K562 (cell line): Measurements from ENCODE around the gene LCE2B. TPM values are rescaled to one million over a fixed set of nuclear protein-coding genes. Genes with fewer than 3 reads are reported as not detected.

ENCODE experiments used
- ATAC-seq: fragments of 200-7000 bp; cut with Tn5 transposase; 3 replicates; pipeline ENCODE4 v1.9.1; 2020; ENCODE audit warnings: moderate library complexity
- BruUV-seq: library from RNA; stranded (reverse); fragments of 400-500 nt; replicated peaks from 2 replicates; lab custom pipeline; 2021; lab: Mats Ljungman, UMichigan
- CTCF ChIA-PET: fragments of 300-600 bp; formaldehyde crosslinking; extraction: SDS; loops from one replicate; lab custom pipeline; 2021; ENCODE audit warnings: low intra/inter-chr PET ratio; lab: Yijun Ruan, JAX
- POLR2A ChIA-PET: fragments of 300-600, 350-650 bp; sonication (Branson Sonifier 250); formaldehyde crosslinking; extraction: SDS; loops from one replicate; lab custom pipeline; 2021; ENCODE audit warnings: antibody characterized with exemption, inconsistent platforms; lab: Yijun Ruan, JAX
- DNase-seq, 4 experiments: peaks; one replicate each; pipeline versions ENCODE4 v3.0.0 to v3.0.0-alpha.2; 2011 to 2018; ENCODE audit warnings: low spot score in 3 of 4, mixed read lengths in 3 of 4; ENCODE audit errors: extremely low read depth in 1 of 4
- FAIRE-seq: peaks from 2 replicates; lab custom pipeline; 2011; peaks lifted over from hg19 to GRCh38; lab: Jason Lieb, UNC
- H2AFZ ChIP-seq: 2 replicates; pipeline ENCODE4 v1.6.0; 2011; ENCODE audit warnings: low read depth, low read length, control low read depth, inconsistent platforms
- H3K27ac ChIP-seq: fragments of 200-600 bp; 3 replicates; pipeline ENCODE4 v1.8.0; 2011; ENCODE audit warnings: low read depth, mild to moderate bottlenecking, control low read depth, inconsistent platforms, low read length, moderate library complexity, mixed read lengths; ENCODE audit errors: extremely low read depth
- H3K27me3 ChIP-seq, 2 experiments: fragments of 300-600 bp in 1 of 2; 2 replicates in 1 of 2; 3 replicates in 1 of 2; pipeline versions ENCODE4 v1.6.0 to v1.8.0; 2011; ENCODE audit warnings: inconsistent platforms in 2 of 2, low read length in 2 of 2, mild to moderate bottlenecking in 1 of 2, mixed read lengths in 1 of 2, moderate library complexity in 1 of 2; ENCODE audit not compliant: control insufficient read depth in 2 of 2, insufficient read depth in 2 of 2
- H3K36me3 ChIP-seq: fragments of 300-600 bp; 3 replicates; pipeline ENCODE4 v1.8.0; 2011; ENCODE audit warnings: mild to moderate bottlenecking, low read length, inconsistent platforms; ENCODE audit not compliant: control insufficient read depth, insufficient read depth
- H3K4me1 ChIP-seq, 2 experiments: fragments of 200-600 bp in 1 of 2; replicated peaks in 1 of 2; 2 replicates in 1 of 2; 3 replicates in 1 of 2; pipeline versions ENCODE4 v1.5.1 to v1.8.0; 2011; ENCODE audit warnings: inconsistent platforms in 2 of 2, low read length in 2 of 2, mild to moderate bottlenecking in 1 of 2, mixed read lengths in 1 of 2, moderate library complexity in 1 of 2; ENCODE audit not compliant: control insufficient read depth in 2 of 2, insufficient read depth in 2 of 2
- H3K4me2 ChIP-seq: 2 replicates; pipeline ENCODE4 v1.6.1; 2011; ENCODE audit warnings: low read length, control low read depth, inconsistent platforms, mixed read lengths; ENCODE audit not compliant: insufficient read depth
- H3K4me3 ChIP-seq: fragments of 200-600 bp; sonication (generic), shearing (Covaris generic); 2 replicates; pipeline ENCODE4 v1.5.1; 2016; ENCODE audit warnings: control low read depth, inconsistent platforms
- H3K79me2 ChIP-seq: fragments of 200-600 bp; 3 replicates; pipeline ENCODE4 v1.8.0; 2011; ENCODE audit warnings: low read length, inconsistent platforms; ENCODE audit not compliant: control insufficient read depth, insufficient read depth
- H3K9ac ChIP-seq, 2 experiments: 2 replicates each; pipeline versions ENCODE4 v1.6.0 to v1.6.1; 2011; ENCODE audit warnings: low read depth in 2 of 2, low read length in 2 of 2, control low read depth in 1 of 2, inconsistent platforms in 1 of 2, mild to moderate bottlenecking in 1 of 2, mixed read lengths in 1 of 2; ENCODE audit not compliant: insufficient read depth in 1 of 2
- H3K9me1 ChIP-seq: one replicate; pipeline ENCODE4 v1.6.0; 2011; ENCODE audit warnings: inconsistent platforms, mild to moderate bottlenecking, low read length, moderate library complexity; ENCODE audit not compliant: control insufficient read depth, insufficient read depth
- H3K9me3 ChIP-seq: replicated peaks from 2 replicates; pipeline ENCODE4 v1.5.1; 2011; ENCODE audit warnings: low read depth, low read length, inconsistent platforms; ENCODE audit not compliant: control insufficient read depth, insufficient read depth
- H4K20me1 ChIP-seq: replicated peaks from 2 replicates; pipeline ENCODE4 v1.6.1; 2011; ENCODE audit warnings: low read length, inconsistent platforms, mixed read lengths; ENCODE audit not compliant: control insufficient read depth, insufficient read depth
- CAMTA2 ChIP-seq: fragments of 250-450 bp; sonication (Bioruptor Pico); conservative IDR thresholded peaks from 2 replicates; pipeline ENCODE4 v1.5.1; 2022
- DIDO1 ChIP-seq: fragments of 450-650 bp; IDR thresholded peaks from 2 replicates; pipeline ENCODE4 v1.6.1; 2016; ENCODE audit warnings: low read depth, missing biosample characterization, missing genetic modification characterization
- ELF2 ChIP-seq: fragments of 250-450 bp; sonication (Bioruptor Pico); IDR thresholded peaks from 2 replicates; pipeline ENCODE4 v1.5.0; 2021; ENCODE audit warnings: mild to moderate bottlenecking
- ILF3 ChIP-seq: fragments of 450-650 bp; IDR thresholded peaks from 2 replicates; pipeline ENCODE4 v1.6.1; 2018; ENCODE audit warnings: antibody characterized with exemption, mild to moderate bottlenecking, moderate library complexity, borderline replicate concordance
- KAT8 ChIP-seq: fragments of 450-650 bp; IDR thresholded peaks from 2 replicates; pipeline ENCODE4 v1.6.1; 2016; ENCODE audit warnings: low read depth, mild to moderate bottlenecking
- MTA1 ChIP-seq: fragments of 450-650 bp; IDR thresholded peaks from 2 replicates; pipeline ENCODE4 v1.6.1; 2017; ENCODE audit warnings: borderline replicate concordance
- MTF1 ChIP-seq: fragments of 250-450 bp; sonication (Bioruptor Pico); IDR thresholded peaks from 2 replicates; pipeline ENCODE4 v1.9.0; 2021; ENCODE audit warnings: moderate library complexity, mild to moderate bottlenecking, inconsistent platforms, borderline replicate concordance
- RAD21 ChIP-seq, 2 experiments: fragments of 250-450 bp in 1 of 2; fragments of 450-650 bp in 1 of 2; sonication (Bioruptor Pico) in 1 of 2; formaldehyde crosslinking in 1 of 2; IDR thresholded peaks in 1 of 2; conservative IDR thresholded peaks in 1 of 2; 2 replicates each; pipeline versions ENCODE4 v1.4.0 to v1.8.0; 2020 to 2022; ENCODE audit warnings: mild to moderate bottlenecking in 2 of 2, moderate library complexity in 1 of 2
- TAF7 ChIP-seq: fragments of 450-650 bp; IDR thresholded peaks from 2 replicates; pipeline ENCODE4 v1.6.1; 2016; ENCODE audit warnings: missing genetic modification characterization, missing compliant biosample characterization
- TEAD4 ChIP-seq, 2 experiments: sonication (generic) in 1 of 2; formaldehyde crosslinking in 1 of 2; IDR thresholded peaks; 2 replicates each; pipeline versions ENCODE4 v1.6.1 to v1.8.0; 2012 to 2022; ENCODE audit warnings: borderline replicate concordance in 1 of 2, inconsistent platforms in 1 of 2, low read length in 1 of 2, mild to moderate bottlenecking in 1 of 2, missing genetic modification reagents in 1 of 2
- ZNF311 ChIP-seq: fragments of 250-450 bp; sonication (Bioruptor Pico); IDR thresholded peaks from 2 replicates; pipeline ENCODE4 v1.4.0; 2020; ENCODE audit warnings: mild to moderate bottlenecking, moderate library complexity
- ZNF77 ChIP-seq: fragments of 250-450 bp; sonication (Bioruptor Pico); IDR thresholded peaks from 2 replicates; pipeline ENCODE4 v1.5.0; 2020
- ZNF830 ChIP-seq: fragments of 250-450 bp; sonication (Bioruptor Pico); IDR thresholded peaks from 2 replicates; pipeline ENCODE4 v1.5.0; 2021; ENCODE audit warnings: mild to moderate bottlenecking
- WGBS: fragments of 100-300 bp; shearing (Covaris generic); methylation state at CpG from one replicate; pipeline ENCODE4 v1.1.6; 2016; ENCODE audit warnings: low coverage, mixed read lengths; ENCODE audit not compliant: insufficient coverage; ENCODE audit errors: missing lambda C conversion rate; 5-methylcytosine and 5-hydroxymethylcytosine counted together
- in situ Hi-C: fragments of 300-500 bp; cut with MboI; formaldehyde crosslinking; loops from 4 replicates; pipeline ENCODE4 v1.15.0; 2018; ENCODE audit warnings: inconsistent platforms, mixed read lengths
- intact Hi-C: fragments of 100-400 bp; cut with micrococcal nuclease; formaldehyde crosslinking; loops from 2 replicates; pipeline ENCODE4 v1.14.2; 2022
- polyA plus RNA-seq, 8 experiments: library from polyadenylated mRNA; depleted of rRNA in 4 of 8; stranded (reverse) in 5 of 8; unstranded in 3 of 8; fragments of >200 nt; fragmentation: Nextera tagmentation in 2 of 8; fragmentation: Illumina TruSeq in 1 of 8; extraction: Ambion mirVana in 2 of 8; extraction: Trizol in 1 of 8; gene quantifications; 2 replicates each; pipeline versions ENCODE4 v1.2.1 to v1.2.3, GENCODE V29; 2011 to 2014; ENCODE audit warnings: inconsistent platforms in 1 of 8, missing spikeins in 1 of 8
- total RNA-seq, 7 experiments: library from RNA; depleted of rRNA in 6 of 7; stranded (reverse); fragments of >200 nt in 6 of 7; fragmentation: Illumina TruSeq in 2 of 7; extraction: Trizol in 2 of 7; gene quantifications; 2 replicates each; pipeline versions ENCODE4 v1.2.1 to v1.2.3, GENCODE V29; 2011 to 2021; ENCODE audit warnings: low replicate concordance in 1 of 7
- TF ChIP-seq, protein P1 (sequence below): fragments of 450-650 bp; IDR thresholded peaks from 2 replicates; pipeline ENCODE4 v1.7.1; 2018; ENCODE audit warnings: mild to moderate bottlenecking, low read depth; ENCODE audit not compliant: partially characterized antibody

Gene LCE2B
- total and polyA plus RNA-seq, 9 of the 15 experiments (the other 6 are each of a cell fraction or from before 2014, with no cell fraction given), result not detected

- in situ Hi-C loops, result no loop called here
- Histone ChIP-seq H3K36me3 (no peaks in the 10 kb centered on the region), H3K9ac (peak overlapping the region in 1 of 2 experiments; percentile 35; a peak in 1 of 4 replicates), H3K79me2 (no peaks in the 10 kb centered on the region), H3K4me3 (no peak overlapping the region), H3K27me3 (no peaks in the 10 kb centered on the region), H3K4me1 (no peaks in the 10 kb centered on the region), H4K20me1 (no peaks in the 10 kb centered on the region), H3K9me1 (no peaks in the 10 kb centered on the region), H3K9me3 (no peaks in the 10 kb centered on the region), H3K4me2 (no peak overlapping the region), H3K27ac (no peak overlapping the region), H2AFZ (no peak overlapping the region)
- DNase-seq (no peak), ATAC-seq (no peak), FAIRE-seq (no peak)
- TF ChIP-seq, protein P1, sequence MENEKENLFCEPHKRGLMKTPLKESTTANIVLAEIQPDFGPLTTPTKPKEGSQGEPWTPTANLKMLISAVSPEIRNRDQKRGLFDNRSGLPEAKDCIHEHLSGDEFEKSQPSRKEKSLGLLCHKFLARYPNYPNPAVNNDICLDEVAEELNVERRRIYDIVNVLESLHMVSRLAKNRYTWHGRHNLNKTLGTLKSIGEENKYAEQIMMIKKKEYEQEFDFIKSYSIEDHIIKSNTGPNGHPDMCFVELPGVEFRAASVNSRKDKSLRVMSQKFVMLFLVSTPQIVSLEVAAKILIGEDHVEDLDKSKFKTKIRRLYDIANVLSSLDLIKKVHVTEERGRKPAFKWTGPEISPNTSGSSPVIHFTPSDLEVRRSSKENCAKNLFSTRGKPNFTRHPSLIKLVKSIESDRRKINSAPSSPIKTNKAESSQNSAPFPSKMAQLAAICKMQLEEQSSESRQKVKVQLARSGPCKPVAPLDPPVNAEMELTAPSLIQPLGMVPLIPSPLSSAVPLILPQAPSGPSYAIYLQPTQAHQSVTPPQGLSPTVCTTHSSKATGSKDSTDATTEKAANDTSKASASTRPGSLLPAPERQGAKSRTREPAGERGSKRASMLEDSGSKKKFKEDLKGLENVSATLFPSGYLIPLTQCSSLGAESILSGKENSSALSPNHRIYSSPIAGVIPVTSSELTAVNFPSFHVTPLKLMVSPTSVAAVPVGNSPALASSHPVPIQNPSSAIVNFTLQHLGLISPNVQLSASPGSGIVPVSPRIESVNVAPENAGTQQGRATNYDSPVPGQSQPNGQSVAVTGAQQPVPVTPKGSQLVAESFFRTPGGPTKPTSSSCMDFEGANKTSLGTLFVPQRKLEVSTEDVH, result no peak
- no peak for TF ChIP-seq ZNF311
- no peak for TF ChIP-seq RAD21 (CRISPR knock-in tag; conservative IDR thresholded peaks at IDR 0.05 in 1 of 2, IDR thresholded peaks at IDR 0.05 in 1 of 2)
- no peak for TF ChIP-seq TEAD4 (IDR thresholded peaks at IDR 0.05; ENCODE audit: low read length)
- no peak for TF ChIP-seq TEAD4 (CRISPR knock-in tag; IDR thresholded peaks at IDR 0.05; ENCODE audit: borderline replicate concordance)
- no peak for TF ChIP-seq TAF7 (tag)
- no peak for TF ChIP-seq MTF1 (CRISPR knock-in tag)
- TF ChIP-seq KAT8, result no peak
- no peak for TF ChIP-seq DIDO1 (tag)
- no peak for TF ChIP-seq MTA1
- no peak for TF ChIP-seq ILF3
- TF ChIP-seq ELF2, result no peak
- no peak for TF ChIP-seq ZNF830 (CRISPR knock-in tag)
- TF ChIP-seq ZNF77 (CRISPR knock-in tag), result no peak
- no peak for TF ChIP-seq CAMTA2 (CRISPR knock-in tag)
- intact Hi-C loops, result no loop called here
- CTCF ChIA-PET, result no interaction called here
- 1% methylated on average over 6 of the region's 6 CpGs for WGBS
- no TSS peak for BruUV-seq
- POLR2A ChIA-PET, result interaction anchor here (0.6 kb wide), 1 partner anchor 94 kb away, joined by 3 read pairs; no protein-coding TSS in a partner anchor
These were observed 6.5 kb upstream of the LCE2B start for GRCh38 chr1:152679459-152679858.
